Activated CD8-positive, alpha-beta T cell treated with anti-CD3 and anti-CD28 coated beads for 36 hours (primary cell): Measurements from ENCODE around the gene TCF4. TPM values are rescaled to one million over a fixed set of nuclear protein-coding genes. Genes with fewer than 3 reads are reported as not detected.

Experiments
- ATAC-seq: fragments of 200-7000 bp; cut with Tn5 transposase; one replicate; pipeline ENCODE4 v1.10.0; 2021; ENCODE audit warnings: mild to moderate bottlenecking, moderate library complexity
- CTCF ChIA-PET: fragments of 350-600 bp; sonication (Branson Sonifier 250); formaldehyde crosslinking; loops from one replicate; lab custom pipeline; 2021; ENCODE audit warnings: antibody characterized with exemption; lab: Charles Lee
- POLR2A ChIA-PET: fragments of 350-600 bp; sonication (Branson Sonifier 250); formaldehyde crosslinking; loops from one replicate; lab custom pipeline; 2021; ENCODE audit warnings: antibody characterized with exemption; lab: Charles Lee
- DNase-seq: peaks from one replicate; pipeline ENCODE4 v3.0.0-alpha.2; 2020
- H3K27ac Mint-ChIP-seq: one replicate; pipeline ENCODE4 v1.8.0; 2021; ENCODE audit warnings: mild to moderate bottlenecking, mixed read lengths
- H3K27me3 Mint-ChIP-seq: one replicate; pipeline ENCODE4 v1.8.0; 2021; ENCODE audit warnings: mixed read lengths
- H3K36me3 Mint-ChIP-seq: one replicate; pipeline ENCODE4 v1.8.0; 2021; ENCODE audit warnings: low read depth, mixed read lengths
- H3K4me1 Mint-ChIP-seq: one replicate; pipeline ENCODE4 v1.8.0; 2021; ENCODE audit warnings: low read depth, mixed read lengths
- H3K4me3 Mint-ChIP-seq: one replicate; pipeline ENCODE4 v1.8.0; 2021; ENCODE audit warnings: mild to moderate bottlenecking, moderate library complexity, mixed read lengths
- H3K9me3 Mint-ChIP-seq: one replicate; pipeline ENCODE4 v1.8.0; 2021; ENCODE audit warnings: mixed read lengths
- CTCF ChIP-seq: fragments of 200-600 bp; IDR thresholded peaks from one replicate; pipeline ENCODE4 v1.8.0; 2022; ENCODE audit warnings: antibody characterized with exemption, mild to moderate bottlenecking
- intact Hi-C: fragments of 100-400 bp; cut with micrococcal nuclease; formaldehyde crosslinking; loops from one replicate; pipeline ENCODE4 v1.10.0; 2022
- total RNA-seq, 2 experiments: library from RNA; stranded (reverse); gene quantifications; one replicate each; pipeline ENCODE4 v1.2.3, GENCODE V29; 2021

TCF4 gene
- total RNA-seq, 2 experiments from 2014 or later: 1.2 to 1.4 TPM

- Mint-ChIP-seq H3K9me3 (no peaks in the 10 kb centered on the region), H3K4me1 (no peaks in the 10 kb centered on the region), H3K27me3 (peaks cover 1% of the 10 kb centered on the region), H3K4me3 (no peak overlapping the region), H3K36me3 (peaks cover 1% of the 10 kb centered on the region), H3K27ac (no peak overlapping the region)
- DNase-seq (no peak), ATAC-seq (no peak)
- intact Hi-C loops: no loop called here
- ChIA-PET CTCF (no interaction called here), POLR2A (no interaction called here)
- TF ChIP-seq CTCF: no peak
These were observed 338.4 kb downstream of the TCF4 start for GRCh38 chr18:55249550-55249949.

- no peak for ATAC-seq
- H3K27ac Mint-ChIP-seq: no peak overlapping the region
- DNase-seq: no peak
- ChIA-PET POLR2A (no interaction called here), CTCF (no interaction called here)
- no peaks in the 10 kb centered on the region for H3K9me3 Mint-ChIP-seq
- peaks cover 1% of the 10 kb centered on the region for H3K27me3 Mint-ChIP-seq
- intact Hi-C loops: no loop called here
- H3K36me3 Mint-ChIP-seq: peaks cover 1% of the 10 kb centered on the region
- H3K4me3 Mint-ChIP-seq: no peak overlapping the region
- no peak for TF ChIP-seq CTCF
- H3K4me1 Mint-ChIP-seq: no peaks in the 10 kb centered on the region
These were observed 339.5 kb downstream of the TCF4 start for GRCh38 chr18:55248495-55248894.

- POLR2A ChIA-PET: no interaction called here
- no peaks in the 10 kb centered on the region for H3K36me3 Mint-ChIP-seq
- no peak overlapping the region for H3K4me3 Mint-ChIP-seq
- no peaks in the 10 kb centered on the region for H3K9me3 Mint-ChIP-seq
- H3K4me1 Mint-ChIP-seq: no peaks in the 10 kb centered on the region
- no peak for ATAC-seq
- CTCF ChIA-PET: no interaction called here
- intact Hi-C loops: no loop called here
- H3K27ac Mint-ChIP-seq: no peak overlapping the region
- TF ChIP-seq CTCF: no peak
- DNase-seq: no peak
- peaks cover 1% of the 10 kb centered on the region for H3K27me3 Mint-ChIP-seq
These were observed 341.0 kb downstream of the TCF4 start for GRCh38 chr18:55247032-55247431.

GRCh38 chr18:55246278-55246677 is 341.7 kb downstream of the TCF4 start:
- ATAC-seq (no peak), DNase-seq (no peak)
- H3K4me1 Mint-ChIP-seq: no peaks in the 10 kb centered on the region
- H3K36me3 Mint-ChIP-seq: no peaks in the 10 kb centered on the region
- H3K9me3 Mint-ChIP-seq: no peaks in the 10 kb centered on the region
- intact Hi-C loops: no loop called here
- ChIA-PET CTCF (no interaction called here), POLR2A (no interaction called here)
- no peak overlapping the region for H3K4me3 Mint-ChIP-seq
- H3K27ac Mint-ChIP-seq: no peak overlapping the region
- TF ChIP-seq CTCF: no peak
- H3K27me3 Mint-ChIP-seq: peaks cover 1% of the 10 kb centered on the region

GRCh38 chr18:55245211-55245614 is 342.8 kb downstream of the TCF4 start:
- ChIA-PET POLR2A (interaction anchor here (1.0 kb wide), 1 partner anchor 11 kb away, joined by 3 read pairs; no protein-coding TSS in a partner anchor), CTCF (no interaction called here)
- Mint-ChIP-seq H3K27ac (no peak overlapping the region), H3K27me3 (peaks cover 1% of the 10 kb centered on the region), H3K4me3 (no peak overlapping the region), H3K36me3 (no peaks in the 10 kb centered on the region), H3K4me1 (no peaks in the 10 kb centered on the region), H3K9me3 (no peaks in the 10 kb centered on the region)
- TF ChIP-seq CTCF: no peak
- intact Hi-C loops: no loop called here
- no peak for DNase-seq
- no peak for ATAC-seq
